A549 treated with AZD9567 at 1 μM for 4 hours (cell line): ENCODE results near the gene LHFPL2. TPM values are rescaled to one million over a fixed set of nuclear protein-coding genes. Genes with fewer than 3 reads are reported as not detected.

ENCODE experiments used
- total RNA-seq: library from RNA; stranded (reverse); fragments of 200-300 nt; extraction: Qiagen RNA extraction; gene quantifications from 5 replicates; pipeline ENCODE4 v1.2.3, GENCODE V29; 2022; ENCODE audit not compliant: insufficient read depth

The LHFPL2 gene
- 47.1 to 57.8 TPM (median 55.5 TPM) in 5 replicates for total RNA-seq

GRCh38 chr5:78648359-78649210 lies at the start of gene LHFPL2:
TSS of gene LHFPL2 (minus strand) at chr5:78648772. CDS start at chr5:78510213, 138,559 bp downstream.

